ENCODE measurements around the gene SLC25A13. TPM values are rescaled to one million over a fixed set of nuclear protein-coding genes. Genes with fewer than 3 reads are reported as not detected.
A peak's percentile ranks its signal among the peaks of the same experiment; 100 is the strongest.
"Not testable (repeated sequence)": the region's sequence is repeated elsewhere in the genome, so short reads cannot be mapped to it uniquely, and the experiment has no call there.

SLC25A13 gene
- total RNA-seq, 2 experiments from 2014 or later: 7.3 to 9.0 TPM

DNA sequence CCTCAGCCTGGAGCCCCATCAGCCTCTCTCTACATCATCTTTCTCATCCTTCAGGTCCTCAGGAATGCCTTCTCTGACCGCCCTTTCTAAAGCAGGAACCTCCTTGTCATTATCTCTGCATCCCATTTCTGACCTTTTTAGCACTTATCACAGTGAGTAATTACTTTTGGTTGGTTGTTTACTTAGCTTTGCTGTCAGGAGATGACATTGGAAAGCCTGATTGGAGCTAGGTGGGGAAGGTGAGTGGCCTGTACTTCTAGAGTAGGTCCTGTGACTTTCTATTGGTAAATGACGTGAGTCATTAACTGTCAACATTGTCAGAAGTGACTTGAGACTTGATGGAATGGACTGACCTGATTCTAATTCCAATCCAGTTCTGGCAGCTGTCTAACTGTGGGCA is 9.3 kb upstream of the SLC25A13 start:
- H3K9me3 Mint-ChIP-seq: no peaks in the 10 kb centered on the region
- H3K27ac Mint-ChIP-seq: no peak overlapping the region
- no peaks in the 10 kb centered on the region for H3K4me1 Mint-ChIP-seq (ENCODE audit: low read depth)
- DNase-seq: no peak
- no peaks in the 10 kb centered on the region for H3K36me3 Mint-ChIP-seq (ENCODE audit: low read depth)
- no peak overlapping the region for H3K4me3 Mint-ChIP-seq
- peaks cover 2% of the 10 kb centered on the region for H3K27me3 Mint-ChIP-seq
- no peak for ATAC-seq
- ChIA-PET CTCF (no interaction called here), POLR2A (no interaction called here)
- intact Hi-C loops (cut with micrococcal nuclease): no loop called here
- no peak for TF ChIP-seq CTCF (IDR thresholded peaks at IDR 0.05)

DNA sequence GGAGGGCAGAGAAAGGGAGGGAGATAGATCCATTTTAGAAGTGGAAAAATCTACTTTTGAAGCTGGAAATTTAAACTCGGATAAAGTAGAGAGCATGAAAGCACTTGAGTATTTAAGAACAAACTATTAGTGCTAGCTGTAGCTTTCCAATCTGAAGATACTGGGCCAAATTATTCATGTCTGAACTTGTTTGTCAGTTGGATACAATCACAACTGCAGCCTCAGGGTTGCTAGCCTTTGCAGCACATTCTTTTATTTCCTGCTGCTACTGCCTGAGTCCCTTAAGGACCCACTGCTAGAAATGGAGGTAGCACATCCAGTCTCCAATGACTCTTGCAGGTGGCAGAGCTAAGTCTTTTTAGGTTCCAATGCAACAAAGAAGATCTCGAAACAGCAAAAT is 8.3 kb upstream of the SLC25A13 start:
- DNase-seq (no peak), ATAC-seq (no peak)
- H3K27me3 Mint-ChIP-seq: peaks cover 2% of the 10 kb centered on the region
- POLR2A ChIA-PET: no interaction called here
- no peaks in the 10 kb centered on the region for H3K9me3 Mint-ChIP-seq
- no peak for TF ChIP-seq CTCF (IDR thresholded peaks at IDR 0.05)
- intact Hi-C loops (cut with micrococcal nuclease): no loop called here
- H3K4me3 Mint-ChIP-seq: no peak overlapping the region
- CTCF ChIA-PET: no interaction called here
- no peaks in the 10 kb centered on the region for H3K4me1 Mint-ChIP-seq (ENCODE audit: low read depth)
- no peak overlapping the region for H3K27ac Mint-ChIP-seq
- no peaks in the 10 kb centered on the region for H3K36me3 Mint-ChIP-seq (ENCODE audit: low read depth)

DNA sequence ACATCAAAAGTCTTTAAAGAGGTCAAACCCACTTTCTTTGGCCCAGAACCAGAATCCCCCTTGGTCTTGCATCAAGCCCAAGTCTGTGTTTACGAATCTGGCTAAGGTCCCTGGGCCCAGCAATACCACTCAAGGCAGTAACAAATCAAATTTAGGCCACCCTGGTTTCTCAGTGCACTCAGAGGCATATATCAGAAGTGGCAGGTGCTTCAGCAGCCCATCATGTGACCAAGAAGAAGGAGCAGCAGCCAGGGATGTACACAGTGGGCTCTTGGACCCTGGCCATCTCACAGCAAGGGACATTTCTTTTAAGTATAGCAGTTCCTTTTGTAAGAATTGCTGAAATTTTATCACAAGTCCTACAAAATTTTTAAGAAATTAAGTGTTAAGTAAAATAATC is 7.3 kb upstream of the SLC25A13 start:
- DNase-seq: no peak
- intact Hi-C loops (cut with micrococcal nuclease): loop anchor here (10.0 kb wide), 1 partner anchor 506 kb away; no protein-coding TSS in a partner anchor
- Mint-ChIP-seq H3K27ac (no peak overlapping the region), H3K27me3 (peaks cover 3% of the 10 kb centered on the region), H3K4me3 (no peak overlapping the region), H3K9me3 (no peaks in the 10 kb centered on the region), H3K4me1 (ENCODE audit: low read depth) (no peaks in the 10 kb centered on the region), H3K36me3 (ENCODE audit: low read depth) (no peaks in the 10 kb centered on the region)
- no peak for ATAC-seq
- no peak for TF ChIP-seq CTCF (IDR thresholded peaks at IDR 0.05)
- CTCF ChIA-PET: no interaction called here
- POLR2A ChIA-PET: no interaction called here

DNA sequence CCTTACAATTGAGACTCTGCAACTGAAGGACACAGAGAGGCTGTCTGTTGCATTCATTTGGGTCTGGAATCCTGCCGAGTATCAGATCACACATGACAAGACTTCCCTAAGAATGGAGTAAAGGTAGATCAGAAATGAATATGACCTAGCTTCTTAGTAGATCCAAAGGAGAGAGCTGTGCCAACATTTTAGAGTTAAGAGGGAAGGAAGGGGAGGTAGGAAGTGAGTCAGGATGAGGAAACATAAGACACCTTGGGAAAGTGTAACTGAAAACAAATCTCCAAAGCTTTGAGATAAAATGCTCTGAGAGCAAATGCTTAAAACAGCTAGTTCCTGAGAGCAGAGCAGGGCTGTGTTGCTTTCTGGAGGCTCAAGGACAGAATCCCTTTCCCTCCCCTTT is 6.1 kb upstream of the SLC25A13 start:
- DNase-seq: no peak
- Mint-ChIP-seq H3K27me3 (peaks cover 2% of the 10 kb centered on the region), H3K4me3 (no peak overlapping the region), H3K4me1 (ENCODE audit: low read depth) (peaks cover 3% of the 10 kb centered on the region), H3K9me3 (no peaks in the 10 kb centered on the region), H3K27ac (no peak overlapping the region), H3K36me3 (ENCODE audit: low read depth) (no peaks in the 10 kb centered on the region)
- no peak for TF ChIP-seq CTCF (IDR thresholded peaks at IDR 0.05)
- ATAC-seq: no peak
- intact Hi-C loops (cut with micrococcal nuclease): loop anchor here (10.0 kb wide), 1 partner anchor 507 kb away; no protein-coding TSS in a partner anchor
- POLR2A ChIA-PET: interaction anchor here (0.9 kb wide), 1 partner anchor 23 kb away, joined by 3 read pairs; no protein-coding TSS in a partner anchor
- CTCF ChIA-PET: no interaction called here

GRCh38 chr7:96327429-96327828 is 5.5 kb upstream of the SLC25A13 start:
- no peaks in the 10 kb centered on the region for H3K36me3 Mint-ChIP-seq (ENCODE audit: low read depth)
- peaks cover 2% of the 10 kb centered on the region for H3K27me3 Mint-ChIP-seq
- ChIA-PET POLR2A (interaction anchor here (0.9 kb wide), 1 partner anchor 23 kb away, joined by 3 read pairs; no protein-coding TSS in a partner anchor), CTCF (no interaction called here)
- no peak for DNase-seq
- H3K9me3 Mint-ChIP-seq: no peaks in the 10 kb centered on the region
- no peak for TF ChIP-seq CTCF (IDR thresholded peaks at IDR 0.05)
- intact Hi-C loops (cut with micrococcal nuclease): loop anchor here (10.0 kb wide), 1 partner anchor 507 kb away; no protein-coding TSS in a partner anchor
- H3K4me1 Mint-ChIP-seq (ENCODE audit: low read depth): peaks cover 9% of the 10 kb centered on the region
- H3K4me3 Mint-ChIP-seq: no peak overlapping the region
- no peak overlapping the region for H3K27ac Mint-ChIP-seq
- ATAC-seq: no peak

- peaks cover 12% of the 10 kb centered on the region for H3K4me1 Mint-ChIP-seq (ENCODE audit: low read depth)
- H3K9me3 Mint-ChIP-seq; H3K36me3 Mint-ChIP-seq (ENCODE audit: low read depth); ATAC-seq; H3K4me3 Mint-ChIP-seq; CTCF ChIA-PET; H3K27ac Mint-ChIP-seq; H3K27me3 Mint-ChIP-seq: not testable (repeated sequence)
- DNase-seq: peak; percentile 21
- POLR2A ChIA-PET: interaction anchor here (0.9 kb wide), 1 partner anchor 22 kb away, joined by 3 read pairs; no protein-coding TSS in a partner anchor
- intact Hi-C loops (cut with micrococcal nuclease): loop anchor here (10.0 kb wide), 1 partner anchor 508 kb away; no protein-coding TSS in a partner anchor
Observed at GRCh38 chr7:96326752-96327151, 4.9 kb upstream of the SLC25A13 start.

All from activated CD8-positive, alpha-beta T cell treated with anti-CD3 and anti-CD28 coated beads for 36 hours (primary cell).